Smooth muscle cell (in vitro differentiated cells): ENCODE measurements around the gene HOXD8. TPM values are rescaled to one million over a fixed set of nuclear protein-coding genes. Genes with fewer than 3 reads are reported as not detected.

ENCODE experiments used
- DNase-seq: peaks from one replicate; lab custom pipeline; 2025; ENCODE audit not compliant: unreplicated experiment; lab: John Stamatoyannopoulos, UW
- H2AFZ ChIP-seq: fragments of 200-600 bp; sonication (generic); 2 replicates; pipeline ENCODE4 v1.6.0; 2016; ENCODE audit warnings: antibody characterized with exemption, low read depth, mild to moderate bottlenecking
- H3F3A ChIP-seq: fragments of 200-600 bp; sonication (generic); 2 replicates; pipeline ENCODE4 v1.6.0; 2017; ENCODE audit warnings: antibody characterized with exemption, low read depth
- H3K27ac ChIP-seq: fragments of 200-600 bp; sonication (generic); 2 replicates; pipeline ENCODE4 v1.5.1; 2016; ENCODE audit warnings: low read depth, mild to moderate bottlenecking
- H3K27me3 ChIP-seq: fragments of 200-600 bp; sonication (generic); 2 replicates; pipeline ENCODE4 v1.6.1; 2016; ENCODE audit warnings: low read depth, mild to moderate bottlenecking
- H3K36me3 ChIP-seq: fragments of 200-600 bp; sonication (generic); 2 replicates; pipeline ENCODE4 v1.5.1; 2016; ENCODE audit warnings: low read depth
- H3K4me1 ChIP-seq: fragments of 200-600 bp; sonication (generic); 2 replicates; pipeline ENCODE4 v1.5.1; 2016; ENCODE audit warnings: low read depth
- H3K4me2 ChIP-seq: fragments of 200-600 bp; sonication (generic); 2 replicates; pipeline ENCODE4 v1.6.0; 2016; ENCODE audit warnings: mild to moderate bottlenecking
- H3K4me3 ChIP-seq: fragments of 200-600 bp; sonication (generic); 2 replicates; pipeline ENCODE4 v1.5.1; 2016; ENCODE audit warnings: mild to moderate bottlenecking
- H3K79me2 ChIP-seq: fragments of 200-600 bp; sonication (generic); 2 replicates; pipeline ENCODE4 v1.6.0; 2016; ENCODE audit warnings: low read depth, mild to moderate bottlenecking
- H3K9ac ChIP-seq: fragments of 200-600 bp; sonication (generic); 2 replicates; pipeline ENCODE4 v1.6.0; 2016; ENCODE audit warnings: low read depth
- H3K9me3 ChIP-seq: fragments of 200-600 bp; sonication (generic); replicated peaks from 2 replicates; pipeline ENCODE4 v1.5.1; 2016; ENCODE audit warnings: low read depth
- H4K20me1 ChIP-seq: fragments of 200-600 bp; sonication (generic); 2 replicates; pipeline ENCODE4 v1.6.0; 2016; ENCODE audit warnings: low read depth
- CTCF ChIP-seq: fragments of 200-600 bp; sonication (generic); IDR thresholded peaks from 2 replicates; pipeline ENCODE4 v1.5.1; 2017; ENCODE audit warnings: borderline replicate concordance, mild to moderate bottlenecking, antibody characterized with exemption; ENCODE audit not compliant: insufficient read depth, poor library complexity, severe bottlenecking
- WGBS: methylation state at CpG from one replicate; pipeline ENCODE4 v1.1.7; 2016; ENCODE audit warnings: low lambda C conversion rate; 5-methylcytosine and 5-hydroxymethylcytosine counted together
- polyA plus RNA-seq: library from polyadenylated mRNA; unstranded; fragments of >200 nt; fragmentation: Nextera tagmentation; extraction: Ambion mirVana; gene quantifications from 2 replicates; pipeline ENCODE4 v1.2.1, GENCODE V29; 2016
- total RNA-seq: library from RNA; depleted of rRNA; stranded (reverse); fragments of >200 nt; gene quantifications from 2 replicates; pipeline ENCODE4 v1.2.3, GENCODE V29; 2014

Gene HOXD8
- total and polyA plus RNA-seq, 2 experiments from 2014 or later, result 0.13 TPM; not detected in 1

- no peak for TF ChIP-seq CTCF
- H3K9me3 ChIP-seq, result no peaks in the 10 kb centered on the region
- no peak for DNase-seq
- H4K20me1 ChIP-seq, result no peaks in the 10 kb centered on the region
- no peak overlapping the region for H3K9ac ChIP-seq
- WGBS, result 43% methylated on average over 4 of the region's 4 CpGs
- H3K27me3 ChIP-seq, result peaks cover 96% of the 10 kb centered on the region
- H3K36me3 ChIP-seq, result no peaks in the 10 kb centered on the region
- no peak overlapping the region for H3K4me3 ChIP-seq
- H3K79me2 ChIP-seq, result no peaks in the 10 kb centered on the region
- no peak overlapping the region for H2AFZ ChIP-seq
- H3K4me2 ChIP-seq, result no peak overlapping the region
- H3F3A ChIP-seq, result no peaks in the 10 kb centered on the region
- H3K27ac ChIP-seq, result no peak overlapping the region
- H3K4me1 ChIP-seq, result no peaks in the 10 kb centered on the region
These were observed 15.8 kb downstream of the HOXD8 start for GRCh38 chr2:176145085-176145969.

DNA sequence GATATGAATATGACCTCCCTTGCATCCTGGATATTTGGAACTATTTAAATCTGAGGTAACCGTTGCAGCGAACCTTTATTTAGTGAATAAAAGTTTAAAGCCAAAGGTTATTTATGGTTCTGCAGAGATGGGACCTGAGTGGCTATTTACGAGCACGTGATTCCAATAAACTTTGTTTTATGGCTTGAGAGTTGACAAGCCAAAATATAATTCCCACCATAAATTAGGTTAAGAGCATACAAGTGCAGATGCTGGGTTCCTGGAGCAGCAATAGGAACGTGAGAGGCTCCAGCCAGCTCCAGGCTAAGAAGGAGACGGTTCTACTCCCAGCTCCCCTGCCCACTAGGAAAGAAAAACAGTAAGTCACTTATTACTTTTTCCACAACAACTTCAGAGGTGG, 16.6 kb downstream of the HOXD8 start:
- Histone ChIP-seq H3K9me3 (no peaks in the 10 kb centered on the region), H3K36me3 (no peaks in the 10 kb centered on the region), H3K4me2 (no peak overlapping the region), H3F3A (no peaks in the 10 kb centered on the region), H4K20me1 (no peaks in the 10 kb centered on the region), H3K4me3 (no peak overlapping the region), H3K4me1 (no peaks in the 10 kb centered on the region), H3K79me2 (no peaks in the 10 kb centered on the region), H2AFZ (no peak overlapping the region), H3K27ac (no peak overlapping the region), H3K27me3 (peaks cover 100% of the 10 kb centered on the region), H3K9ac (no peak overlapping the region)
- WGBS, result 60% methylated on average over 6 of the region's 6 CpGs
- TF ChIP-seq CTCF, result no peak
- DNase-seq, result no peak

DNA sequence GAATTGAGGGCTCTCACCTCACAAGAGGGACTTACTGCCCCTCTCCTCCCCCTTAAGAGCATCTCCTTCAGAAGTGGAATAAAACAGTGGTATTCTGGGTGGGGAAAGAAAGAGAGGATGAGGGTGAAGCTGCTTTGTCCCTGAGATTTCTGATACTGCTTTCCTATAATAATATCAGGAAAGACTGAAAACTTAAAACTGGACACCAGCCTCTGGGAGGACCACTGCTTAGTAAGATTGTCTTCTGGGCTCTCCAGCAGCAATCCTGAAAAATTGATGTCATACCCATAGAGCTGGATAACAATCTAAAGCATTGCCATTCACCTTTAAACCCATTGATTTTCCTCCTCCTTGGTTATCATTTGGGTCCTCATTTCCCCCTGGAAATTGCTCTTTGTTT, 17.1 kb downstream of the HOXD8 start:
- TF ChIP-seq CTCF, result no peak

More for the DNA sequence above, 17.1 kb downstream of the HOXD8 start:
- H3K79me2 ChIP-seq, result no peaks in the 10 kb centered on the region
- H3K36me3 ChIP-seq, result no peaks in the 10 kb centered on the region
- H3K4me2 ChIP-seq, result no peak overlapping the region
- no peaks in the 10 kb centered on the region for H3K9me3 ChIP-seq
- H3K4me3 ChIP-seq, result no peak overlapping the region
- H3K4me1 ChIP-seq, result no peaks in the 10 kb centered on the region
- no peak for DNase-seq
- H4K20me1 ChIP-seq, result no peaks in the 10 kb centered on the region
- no peaks in the 10 kb centered on the region for H3F3A ChIP-seq
- peaks cover 100% of the 10 kb centered on the region for H3K27me3 ChIP-seq
- no peak overlapping the region for H3K27ac ChIP-seq
- no peak overlapping the region for H3K9ac ChIP-seq
- H2AFZ ChIP-seq, result no peak overlapping the region
